Stimulated activated CD8-positive, alpha-beta memory T cell treated with anti-CD3 and anti-CD28 coated beads, Interleukin-4, amount 100 ng/mL, for 24 hours (primary cell): ENCODE results near the gene FKBP5.
"Not testable (repeated sequence)": the region's sequence is repeated elsewhere in the genome, so short reads cannot be mapped to it uniquely, and the experiment has no call there.

Experiments used
- DNase-seq: peaks from one replicate; pipeline ENCODE4 v3.0.0-alpha.2; 2020; ENCODE audit warnings: low read depth

Gene FKBP5

GRCh38 chr6:35583893-35584688 lies 104.6 kb downstream of the FKBP5 start:
- DNase-seq = peak; percentile 44

- no peak for DNase-seq
These were observed 106.4 kb downstream of the FKBP5 start for GRCh38 chr6:35582315-35582714.

GRCh38 chr6:35581633-35582032 lies 107.1 kb downstream of the FKBP5 start:
- no peak for DNase-seq

- no peak for DNase-seq
These were observed 107.9 kb downstream of the FKBP5 start for GRCh38 chr6:35580836-35581235.

GRCh38 chr6:35576682-35577081 lies 112.0 kb downstream of the FKBP5 start:
- no peak for DNase-seq

GRCh38 chr6:35573495-35574110 lies 115.1 kb downstream of the FKBP5 start:
- DNase-seq = no peak

GRCh38 chr6:35570885-35571330 lies 117.8 kb downstream of the FKBP5 start:
- not testable (repeated sequence) for DNase-seq

GRCh38 chr6:35569011-35569461 lies 119.7 kb downstream of the FKBP5 start:
- peak; percentile 9 for DNase-seq

- no peak for DNase-seq
These were observed 121.9 kb downstream of the FKBP5 start for GRCh38 chr6:35566794-35567193.

GRCh38 chr6:35564733-35565132 lies 124.0 kb downstream of the FKBP5 start:
- DNase-seq = no peak

GRCh38 chr6:35562060-35562459 lies 126.7 kb downstream of the FKBP5 start:
- DNase-seq = no peak

- DNase-seq = no peak
These were observed 127.6 kb downstream of the FKBP5 start for GRCh38 chr6:35561113-35561512.

- DNase-seq = no peak
These were observed 130.1 kb downstream of the FKBP5 start for GRCh38 chr6:35558571-35558970.

- DNase-seq = no peak
These were observed 131.5 kb downstream of the FKBP5 start for GRCh38 chr6:35557239-35557638.

GRCh38 chr6:35554811-35555210 lies 133.9 kb downstream of the FKBP5 start:
- DNase-seq = no peak

- no peak for DNase-seq
These were observed 135.4 kb downstream of the FKBP5 start for GRCh38 chr6:35553315-35553714.

- peak; percentile 41 for DNase-seq
These were observed 136.3 kb downstream of the FKBP5 start for GRCh38 chr6:35552285-35552917.

- no peak for DNase-seq
These were observed 138.3 kb downstream of the FKBP5 start for GRCh38 chr6:35550437-35550836.

- DNase-seq = no peak
These were observed 141.0 kb downstream of the FKBP5 start for GRCh38 chr6:35547676-35548075.

GRCh38 chr6:35544769-35545361 lies 143.8 kb downstream of the FKBP5 start:
- no peak for DNase-seq

- DNase-seq = no peak
These were observed 145.1 kb downstream of the FKBP5 start for GRCh38 chr6:35543459-35544193.

GRCh38 chr6:35541836-35542235 lies 146.9 kb downstream of the FKBP5 start:
- no peak for DNase-seq
